ENCODE data around the gene SPTAN1.

DNA sequence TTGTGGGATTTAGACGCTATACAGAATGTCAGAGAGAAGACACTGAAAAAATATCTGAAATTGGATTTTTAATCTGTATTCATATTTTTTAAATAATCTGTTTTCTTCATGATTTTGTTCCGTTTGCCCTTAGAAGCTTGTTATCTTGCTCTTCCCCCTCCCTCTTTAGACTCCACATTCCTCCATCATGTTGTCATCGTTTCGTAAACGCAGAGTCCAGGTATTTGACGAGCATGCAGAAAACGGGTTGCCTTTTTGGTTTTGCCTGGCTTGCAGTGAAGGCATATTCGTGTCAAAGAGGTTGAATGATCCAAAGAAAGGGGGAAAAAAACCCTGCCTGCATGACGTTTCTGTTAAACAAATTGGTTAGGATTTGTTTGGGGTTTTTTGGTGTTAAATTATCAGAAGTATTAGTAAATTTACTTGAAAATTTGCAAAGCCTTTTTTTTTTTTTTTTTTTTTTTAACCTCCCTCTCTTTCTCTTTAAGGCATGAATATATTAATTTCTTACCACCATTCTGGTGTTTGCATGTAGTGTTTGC, 2.9 kb downstream of the SPTAN1 start:
- TF ChIP-seq, protein P1, sequence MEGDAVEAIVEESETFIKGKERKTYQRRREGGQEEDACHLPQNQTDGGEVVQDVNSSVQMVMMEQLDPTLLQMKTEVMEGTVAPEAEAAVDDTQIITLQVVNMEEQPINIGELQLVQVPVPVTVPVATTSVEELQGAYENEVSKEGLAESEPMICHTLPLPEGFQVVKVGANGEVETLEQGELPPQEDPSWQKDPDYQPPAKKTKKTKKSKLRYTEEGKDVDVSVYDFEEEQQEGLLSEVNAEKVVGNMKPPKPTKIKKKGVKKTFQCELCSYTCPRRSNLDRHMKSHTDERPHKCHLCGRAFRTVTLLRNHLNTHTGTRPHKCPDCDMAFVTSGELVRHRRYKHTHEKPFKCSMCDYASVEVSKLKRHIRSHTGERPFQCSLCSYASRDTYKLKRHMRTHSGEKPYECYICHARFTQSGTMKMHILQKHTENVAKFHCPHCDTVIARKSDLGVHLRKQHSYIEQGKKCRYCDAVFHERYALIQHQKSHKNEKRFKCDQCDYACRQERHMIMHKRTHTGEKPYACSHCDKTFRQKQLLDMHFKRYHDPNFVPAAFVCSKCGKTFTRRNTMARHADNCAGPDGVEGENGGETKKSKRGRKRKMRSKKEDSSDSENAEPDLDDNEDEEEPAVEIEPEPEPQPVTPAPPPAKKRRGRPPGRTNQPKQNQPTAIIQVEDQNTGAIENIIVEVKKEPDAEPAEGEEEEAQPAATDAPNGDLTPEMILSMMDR (IDR thresholded peaks at IDR 0.05; ENCODE audit: low read length): no peak
- TF ChIP-seq EZH2 (IDR thresholded peaks at IDR 0.05; ENCODE audit: borderline replicate concordance, low read length): no peak

All from OCI-LY1 (cell line).